Right atrium auricular region (tissue), 2 donors: ENCODE measurements around the gene CDC20B. TPM values are rescaled to one million over a fixed set of nuclear protein-coding genes. Genes with fewer than 3 reads are reported as not detected.
"Not testable (repeated sequence)": the region's sequence is repeated elsewhere in the genome, so short reads cannot be mapped to it uniquely, and the experiment has no call there.

Source experiments
- DNase-seq: peaks from one replicate; pipeline ENCODE4 v3.0.0-alpha.2; 2019; ENCODE audit warnings: low spot score
- H3K27ac ChIP-seq, 2 donors: fragments of 200-600 bp; sonication (generic); 1 replicate in 1 of 2; 2 replicates in 1 of 2; pipeline ENCODE4 v1.5.1; 2016 to 2019
- H3K27me3 ChIP-seq, 2 donors: fragments of 200-600 bp; sonication (generic); one replicate each; pipeline versions ENCODE4 v1.5.1 to v1.6.0; 2017 to 2019
- H3K36me3 ChIP-seq: fragments of 200-600 bp; sonication (generic); one replicate; pipeline ENCODE4 v1.5.1; 2016
- H3K4me1 ChIP-seq, 2 donors: fragments of 200-600 bp; sonication (generic); one replicate each; pipeline versions ENCODE4 v1.5.1 to v1.6.0; 2017 to 2019
- H3K4me3 ChIP-seq, 2 donors: fragments of 200-600 bp; sonication (generic); 1 replicate in 1 of 2; 2 replicates in 1 of 2; pipeline ENCODE4 v1.5.1; 2017 to 2019; ENCODE audit warnings: mild to moderate bottlenecking in 1 of 2, moderate library complexity in 1 of 2
- H3K9me3 ChIP-seq, 2 donors: fragments of 200-600 bp; sonication (generic); one replicate each; pipeline ENCODE4 v1.5.1; 2019
- total RNA-seq, 2 donors: library from RNA; depleted of rRNA; stranded (reverse); fragments of >200 nt; gene quantifications; one replicate each; pipeline ENCODE4 v1.1.0, GENCODE V29; 2016
- TF ChIP-seq, protein P1 (sequence below), 2 donors: fragments of 200-600 bp; sonication (generic); IDR thresholded peaks; one replicate each; pipeline ENCODE4 v1.5.1; 2019; ENCODE audit warnings: antibody characterized with exemption in 2 of 2

Gene CDC20B
- total RNA-seq, 2 donors from 2014 or later = not detected

DNA sequence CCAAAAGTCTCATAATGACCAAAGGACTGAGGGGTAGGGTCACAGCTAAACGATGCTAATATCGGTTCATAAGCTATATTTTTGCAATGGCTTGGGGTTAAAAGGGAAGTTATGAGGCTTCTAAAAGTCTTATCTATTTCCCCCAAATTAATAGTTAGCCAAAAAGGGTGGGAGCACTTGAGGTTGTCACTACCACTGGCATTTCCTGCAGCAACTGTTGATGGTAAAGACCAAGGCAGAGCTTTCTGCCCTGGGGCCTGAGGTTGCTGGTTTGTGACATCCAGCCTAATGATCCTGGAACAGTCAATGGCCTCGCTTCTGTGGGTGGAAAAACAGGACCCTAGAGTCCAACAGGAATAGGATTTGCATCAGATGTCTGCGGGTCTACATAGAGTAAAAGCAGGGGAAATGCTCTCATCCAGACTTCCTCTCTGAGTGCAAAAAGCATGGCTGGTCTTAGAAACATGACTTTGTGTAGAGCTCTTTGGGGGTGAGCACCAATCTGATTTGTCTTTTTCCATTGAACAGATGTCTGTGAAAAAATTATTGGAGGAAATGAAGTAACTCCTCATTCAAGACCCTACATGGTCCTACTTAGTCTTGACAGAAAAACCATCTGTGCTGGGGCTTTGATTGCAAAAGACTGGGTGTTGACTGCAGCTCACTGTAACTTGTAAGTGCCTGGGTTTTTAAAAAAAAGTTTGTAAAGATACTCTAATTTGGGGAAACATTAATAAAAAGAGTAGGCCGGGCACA, 67.9 kb downstream of the CDC20B start:
- peaks cover 0 to 6% of the 10 kb centered on the region in 2 donors for H3K9me3 ChIP-seq
- no peaks in the 10 kb centered on the region for H3K4me1 ChIP-seq
- DNase-seq = no peak
- no peak overlapping the region for H3K27ac ChIP-seq
- TF ChIP-seq, protein P1, sequence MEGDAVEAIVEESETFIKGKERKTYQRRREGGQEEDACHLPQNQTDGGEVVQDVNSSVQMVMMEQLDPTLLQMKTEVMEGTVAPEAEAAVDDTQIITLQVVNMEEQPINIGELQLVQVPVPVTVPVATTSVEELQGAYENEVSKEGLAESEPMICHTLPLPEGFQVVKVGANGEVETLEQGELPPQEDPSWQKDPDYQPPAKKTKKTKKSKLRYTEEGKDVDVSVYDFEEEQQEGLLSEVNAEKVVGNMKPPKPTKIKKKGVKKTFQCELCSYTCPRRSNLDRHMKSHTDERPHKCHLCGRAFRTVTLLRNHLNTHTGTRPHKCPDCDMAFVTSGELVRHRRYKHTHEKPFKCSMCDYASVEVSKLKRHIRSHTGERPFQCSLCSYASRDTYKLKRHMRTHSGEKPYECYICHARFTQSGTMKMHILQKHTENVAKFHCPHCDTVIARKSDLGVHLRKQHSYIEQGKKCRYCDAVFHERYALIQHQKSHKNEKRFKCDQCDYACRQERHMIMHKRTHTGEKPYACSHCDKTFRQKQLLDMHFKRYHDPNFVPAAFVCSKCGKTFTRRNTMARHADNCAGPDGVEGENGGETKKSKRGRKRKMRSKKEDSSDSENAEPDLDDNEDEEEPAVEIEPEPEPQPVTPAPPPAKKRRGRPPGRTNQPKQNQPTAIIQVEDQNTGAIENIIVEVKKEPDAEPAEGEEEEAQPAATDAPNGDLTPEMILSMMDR (IDR thresholded peaks at IDR 0.05) = no peak
- no peak overlapping the region for H3K4me3 ChIP-seq
- H3K27me3 ChIP-seq = no peaks in the 10 kb centered on the region
- no peaks in the 10 kb centered on the region for H3K36me3 ChIP-seq

DNA sequence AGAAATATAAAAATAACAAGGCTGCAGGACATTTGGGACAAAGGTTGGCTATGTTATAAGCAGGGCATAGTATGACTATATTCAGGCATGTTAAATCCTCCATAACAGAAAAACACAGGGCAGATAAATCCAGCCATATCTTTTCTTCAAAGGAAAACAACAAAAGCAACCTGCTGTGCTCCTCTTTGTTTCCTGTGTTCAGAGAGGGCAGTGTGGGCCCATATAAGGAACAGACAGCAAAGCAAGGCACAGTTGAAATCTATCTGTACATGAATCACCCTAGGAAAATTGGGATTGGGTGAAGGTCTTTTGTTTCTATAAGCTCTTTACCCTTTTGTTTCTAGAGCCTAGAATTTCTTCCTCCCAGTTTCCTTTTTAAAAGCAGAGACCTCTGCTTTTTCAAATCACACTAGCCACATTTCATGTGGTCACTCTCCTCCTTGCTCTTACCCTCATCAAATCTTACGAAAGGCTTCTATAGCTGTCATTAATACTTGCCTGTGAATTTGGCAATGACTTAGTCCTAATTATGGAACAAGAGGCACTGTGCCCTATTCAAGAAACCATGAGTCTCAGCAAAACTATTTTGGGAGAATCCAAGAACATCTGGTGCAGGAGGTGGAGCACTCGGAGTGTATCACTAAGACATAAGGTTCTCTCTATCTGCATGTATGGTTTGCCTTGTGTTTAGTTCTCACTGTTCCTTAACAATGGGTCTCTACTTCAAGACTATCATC, 68.8 kb downstream of the CDC20B start:
- H3K4me1 ChIP-seq = no peaks in the 10 kb centered on the region
- no peak for DNase-seq
- H3K27me3 ChIP-seq = no peaks in the 10 kb centered on the region
- TF ChIP-seq, protein P1 (IDR thresholded peaks at IDR 0.05) = no peak
- no peak overlapping the region for H3K4me3 ChIP-seq
- no peaks in the 10 kb centered on the region for H3K36me3 ChIP-seq
- peaks cover 0 to 6% of the 10 kb centered on the region in 2 donors for H3K9me3 ChIP-seq
- H3K27ac ChIP-seq = no peak overlapping the region

DNA sequence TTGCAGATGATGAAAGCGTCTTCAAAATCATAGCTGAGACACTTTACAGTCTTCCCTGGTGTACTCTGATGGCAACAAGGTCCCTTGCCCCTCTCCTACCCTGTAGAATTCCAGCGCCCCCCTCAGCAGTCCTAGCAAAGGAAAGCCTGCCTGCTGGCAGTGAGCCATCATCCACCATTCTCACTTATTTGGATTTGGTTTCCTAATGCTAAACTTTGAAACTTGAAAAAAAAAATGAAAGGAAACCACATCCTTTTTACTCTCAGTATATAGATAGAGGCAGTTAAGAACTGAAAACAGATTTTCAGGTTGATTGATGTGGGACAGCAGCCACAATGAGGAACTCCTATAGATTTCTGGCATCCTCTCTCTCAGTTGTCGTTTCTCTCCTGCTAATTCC, 70.6 kb downstream of the CDC20B start, which contains the start of gene GZMA:
Gene GZMA (plus strand): TSS at position 299 of the 400 bp plus-strand sequence. CDS start 37 bp downstream, at position 336.
- Histone ChIP-seq H3K4me3 (no peak within 1 kb of the TSS), H3K27ac (no peak within 1 kb of the TSS), H3K27me3 (no peaks in the 10 kb centered on the region), H3K36me3 (no peaks in the 10 kb centered on the region), H3K4me1 (no peaks in the 10 kb centered on the region), H3K9me3 (peaks cover 0 to 6% of the 10 kb centered on the region in 2 donors)
- TF ChIP-seq, protein P1 (IDR thresholded peaks at IDR 0.05) = no peak
- DNase-seq = no peak

DNA sequence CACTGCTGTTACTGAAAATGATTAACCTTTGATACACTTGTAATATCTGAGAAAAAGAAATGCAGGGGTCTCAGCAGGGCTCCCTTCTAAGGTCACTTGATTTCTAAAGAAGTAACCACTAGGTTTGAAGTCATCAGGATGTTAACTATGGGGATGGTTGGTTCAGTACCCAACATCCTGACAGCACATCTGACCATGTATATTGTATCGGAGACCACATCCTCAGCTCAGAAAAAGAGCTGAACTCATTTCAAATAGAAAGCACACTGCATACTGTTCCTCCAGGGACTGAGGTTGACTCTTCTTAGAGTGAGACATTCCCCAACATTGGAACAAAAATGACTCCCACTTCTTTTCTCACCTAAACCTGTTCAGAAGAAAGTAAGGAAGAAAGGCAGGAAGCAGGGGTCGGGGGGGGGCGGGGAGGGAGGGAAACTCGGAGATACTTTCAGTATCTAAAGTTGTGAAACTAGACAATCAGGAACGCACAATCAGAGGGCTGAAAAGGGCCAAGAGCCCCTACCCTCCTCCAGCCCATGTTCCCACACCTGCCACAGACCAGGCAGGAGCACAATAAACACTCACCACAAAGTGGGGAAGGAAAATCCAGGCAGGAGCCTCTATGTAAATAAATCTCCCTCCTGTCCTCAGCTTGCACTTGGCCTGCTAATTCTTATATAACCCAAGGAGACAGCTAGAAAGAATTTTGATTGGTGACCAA, 71.3 kb downstream of the CDC20B start:
- TF ChIP-seq, protein P1 (IDR thresholded peaks at IDR 0.05) = no peak
- H3K27me3 ChIP-seq = no peaks in the 10 kb centered on the region
- H3K4me3 ChIP-seq = no peak overlapping the region
- DNase-seq = no peak
- H3K36me3 ChIP-seq = no peaks in the 10 kb centered on the region
- no peak overlapping the region for H3K27ac ChIP-seq
- H3K4me1 ChIP-seq = no peaks in the 10 kb centered on the region
- H3K9me3 ChIP-seq = peaks cover 0 to 6% of the 10 kb centered on the region in 2 donors

DNA sequence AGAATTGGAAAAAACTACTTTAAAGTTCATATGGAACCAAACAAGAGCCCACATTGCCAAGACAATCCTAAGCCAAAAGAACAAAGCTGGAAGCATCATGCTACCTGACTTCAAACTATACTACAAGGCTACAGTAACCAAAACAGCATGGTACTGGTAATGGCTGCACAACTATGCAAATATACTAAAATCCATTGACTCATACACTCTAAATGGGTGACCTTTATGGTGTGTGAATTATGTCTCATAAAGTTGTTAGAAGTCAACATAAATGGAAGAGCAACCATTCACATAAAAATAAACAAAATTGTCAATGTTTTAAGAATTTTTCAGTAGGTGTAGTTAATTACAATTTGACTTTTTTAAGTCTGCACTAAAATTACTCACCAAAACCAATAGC, 71.8 kb downstream of the CDC20B start:
- H3K4me1 ChIP-seq, H3K4me3 ChIP-seq, H3K9me3 ChIP-seq, H3K27ac ChIP-seq, DNase-seq, H3K36me3 ChIP-seq, H3K27me3 ChIP-seq: not testable (repeated sequence)

DNA sequence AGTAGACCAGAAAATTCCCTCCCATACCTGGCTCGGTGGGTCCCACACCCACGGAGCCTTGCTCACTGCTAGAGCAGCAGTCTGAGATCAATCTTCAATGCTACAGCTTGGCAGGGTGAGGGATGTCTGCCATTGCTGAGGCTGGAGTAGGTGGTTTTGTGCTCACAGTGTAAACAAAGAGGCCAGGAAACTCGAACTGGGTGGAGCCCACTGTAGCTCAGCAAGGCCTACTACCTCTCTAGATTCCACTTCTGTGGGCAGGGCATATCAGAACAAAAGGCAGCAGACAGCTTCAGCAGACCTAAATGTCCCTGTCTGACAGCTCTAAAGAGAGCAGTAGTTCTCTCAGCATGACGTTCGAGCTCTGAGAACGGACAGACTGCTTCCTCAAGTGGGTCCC, 76.1 kb downstream of the CDC20B start:
- H3K27me3 ChIP-seq = no peaks in the 10 kb centered on the region
- no peak overlapping the region for H3K4me3 ChIP-seq
- no peak overlapping the region for H3K27ac ChIP-seq
- TF ChIP-seq, protein P1 (IDR thresholded peaks at IDR 0.05) = no peak
- no peak for DNase-seq
- no peaks in the 10 kb centered on the region for H3K36me3 ChIP-seq
- peaks cover 0 to 6% of the 10 kb centered on the region in 2 donors for H3K9me3 ChIP-seq
- H3K4me1 ChIP-seq = no peaks in the 10 kb centered on the region
